GM11168 (cell line): ENCODE measurements around the gene LEFTY1.

Source experiments
- in situ Hi-C: fragments of 300-500 bp; cut with MboI; formaldehyde crosslinking; loops from one replicate; pipeline ENCODE4 v1.12.0; 2022; ENCODE audit warnings: low sequenced_read_pairs; ENCODE audit not compliant: unreplicated experiment

The LEFTY1 gene

GRCh38 chr1:225917536-225917935 is 28.6 kb upstream of the LEFTY1 start:
- in situ Hi-C loops = loop anchor here (25.0 kb wide), 1 partner anchor 430 kb away; no protein-coding TSS in a partner anchor

- in situ Hi-C loops = loop anchor here (25.0 kb wide), 1 partner anchor 430 kb away; no protein-coding TSS in a partner anchor
Measured at GRCh38 chr1:225917101-225917500, 28.2 kb upstream of the LEFTY1 start.

GRCh38 chr1:225915538-225915991 is 26.6 kb upstream of the LEFTY1 start:
- in situ Hi-C loops = loop anchor here (25.0 kb wide), 1 partner anchor 428 kb away; no protein-coding TSS in a partner anchor

DNA sequence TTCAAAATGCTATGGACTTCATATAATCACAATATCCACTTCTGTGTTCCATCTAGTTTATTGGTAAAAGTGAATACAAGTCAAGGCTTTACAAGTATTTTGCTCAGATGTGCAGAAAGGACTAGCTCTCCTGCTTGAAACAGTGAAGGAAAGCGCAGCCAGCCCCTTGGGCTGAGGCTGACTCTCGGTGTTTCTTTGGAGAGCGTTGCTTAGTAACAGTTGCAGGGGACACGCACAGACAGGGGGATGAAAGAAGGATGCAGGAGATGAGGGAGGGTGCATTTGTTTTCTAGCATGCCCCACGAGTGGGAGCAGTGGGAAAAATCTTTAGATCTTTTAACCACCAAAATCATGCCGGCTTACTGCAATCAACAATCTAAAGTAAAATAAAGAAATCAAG is 26.0 kb upstream of the LEFTY1 start:
- in situ Hi-C loops = loop anchor here (25.0 kb wide), 1 partner anchor 428 kb away; no protein-coding TSS in a partner anchor

- in situ Hi-C loops = loop anchor here (25.0 kb wide), 1 partner anchor 427 kb away; no protein-coding TSS in a partner anchor
Measured at GRCh38 chr1:225914391-225914790, 25.4 kb upstream of the LEFTY1 start.

GRCh38 chr1:225911191-225912130 is 22.5 kb upstream of the LEFTY1 start:
- in situ Hi-C loops = loop anchor here (25.0 kb wide), 1 partner anchor 424 kb away; no protein-coding TSS in a partner anchor

GRCh38 chr1:225909477-225909876 is 20.5 kb upstream of the LEFTY1 start:
- in situ Hi-C loops = loop anchor here (25.0 kb wide), 1 partner anchor 422 kb away; no protein-coding TSS in a partner anchor

- in situ Hi-C loops = loop anchor here (25.0 kb wide), 1 partner anchor 421 kb away; no protein-coding TSS in a partner anchor
Measured at GRCh38 chr1:225908773-225909172, 19.8 kb upstream of the LEFTY1 start.

GRCh38 chr1:225908013-225908640 is 19.2 kb upstream of the LEFTY1 start:
- in situ Hi-C loops = loop anchor here (25.0 kb wide), 1 partner anchor 421 kb away; no protein-coding TSS in a partner anchor

GRCh38 chr1:225907341-225907740 is 18.4 kb upstream of the LEFTY1 start:
- in situ Hi-C loops = loop anchor here (25.0 kb wide), 1 partner anchor 420 kb away; no protein-coding TSS in a partner anchor

- in situ Hi-C loops = loop anchor here (25.0 kb wide), 1 partner anchor 419 kb away; no protein-coding TSS in a partner anchor
Measured at GRCh38 chr1:225906467-225906866, 17.5 kb upstream of the LEFTY1 start.

- in situ Hi-C loops = loop anchor here (25.0 kb wide), 1 partner anchor 416 kb away; no protein-coding TSS in a partner anchor
Measured at GRCh38 chr1:225903623-225904022, 14.7 kb upstream of the LEFTY1 start.

GRCh38 chr1:225899044-225899925 is 10.3 kb upstream of the LEFTY1 start:
- in situ Hi-C loops = no loop called here

DNA sequence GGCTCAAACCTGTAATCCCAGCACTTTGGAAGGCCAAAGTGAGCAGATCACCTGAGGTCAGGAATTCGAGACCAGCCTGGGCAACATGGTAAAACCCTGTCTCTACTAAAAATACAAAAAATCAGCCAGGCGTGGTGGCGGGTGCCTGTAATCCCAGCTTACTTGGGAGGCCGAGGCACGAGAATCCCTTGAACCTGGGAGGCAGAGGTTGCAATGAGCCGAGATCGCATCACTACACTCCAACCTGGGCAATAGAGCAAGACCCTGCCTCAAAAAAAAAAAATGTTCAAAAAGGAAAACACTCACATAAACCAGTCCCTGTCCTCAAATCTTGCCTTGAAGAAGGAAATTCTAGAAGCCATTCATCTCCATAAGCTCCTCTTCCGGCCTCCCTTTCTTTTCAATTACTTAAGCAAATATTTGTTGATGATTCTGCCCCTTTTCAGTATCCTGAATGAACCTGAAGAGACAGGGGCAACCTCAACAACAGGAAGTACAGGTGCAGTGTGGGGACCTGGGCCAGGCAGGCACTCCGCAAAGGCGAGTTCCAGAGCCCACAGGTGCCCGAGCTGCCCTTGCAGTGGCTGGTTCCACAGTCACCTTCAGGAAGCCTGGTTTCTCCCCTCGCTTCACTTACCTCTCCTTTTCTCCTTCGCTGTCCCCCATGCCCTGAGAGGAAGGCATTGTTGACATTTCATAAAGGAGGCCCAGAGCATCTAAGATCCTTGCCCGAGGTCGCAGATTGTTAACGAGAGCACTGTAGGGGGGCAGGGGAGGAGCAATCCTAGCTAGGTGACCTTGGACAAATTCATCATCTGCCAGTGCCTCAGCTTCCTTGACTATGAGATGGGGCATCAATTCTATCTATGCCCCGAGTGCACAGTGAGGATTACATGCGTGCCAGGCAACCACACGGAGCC is 8.9 kb upstream of the LEFTY1 start:
- in situ Hi-C loops = no loop called here

GRCh38 chr1:225896937-225897549 is 8.1 kb upstream of the LEFTY1 start:
- in situ Hi-C loops = no loop called here

DNA sequence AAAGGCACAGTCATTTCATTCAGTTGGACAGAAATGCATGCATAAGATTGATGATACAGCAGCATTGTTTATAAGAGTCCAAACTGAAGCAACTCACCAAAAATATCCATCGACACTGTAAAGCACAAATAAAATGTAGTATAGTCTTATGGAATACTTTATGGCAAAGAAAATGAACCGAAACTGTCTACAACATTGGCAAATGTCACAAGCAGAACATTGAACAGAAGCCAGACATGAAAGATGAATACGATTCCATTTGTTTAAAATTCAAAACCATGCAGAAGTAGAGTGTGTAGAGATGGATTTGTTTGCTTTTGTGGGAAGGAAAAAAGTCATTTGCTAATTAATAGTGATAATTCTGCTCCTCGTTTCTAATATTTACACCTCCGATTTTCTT is 7.5 kb upstream of the LEFTY1 start:
- in situ Hi-C loops = no loop called here

GRCh38 chr1:225892307-225892706 is 3.4 kb upstream of the LEFTY1 start:
- in situ Hi-C loops = no loop called here
